Midbrain (tissue), 1 donor: Measurements from ENCODE around the gene RCC2.
A peak's percentile ranks its signal among the peaks of the same experiment; 100 is the strongest.
"Not testable (repeated sequence)": the region's sequence is repeated elsewhere in the genome, so short reads cannot be mapped to it uniquely, and the experiment has no call there.

Source experiments
- DNase-seq: peaks from one replicate; lab custom pipeline; 2025; lab: John Stamatoyannopoulos, UW

Gene RCC2

GRCh38 chr1:17439250-17440073 is at the start of gene RCC2:
Gene RCC2 (minus strand): TSS chr1:17439677. CDS start chr1:17438514, 1,163 bp downstream.
- peak; percentile 82 for DNase-seq

DNA sequence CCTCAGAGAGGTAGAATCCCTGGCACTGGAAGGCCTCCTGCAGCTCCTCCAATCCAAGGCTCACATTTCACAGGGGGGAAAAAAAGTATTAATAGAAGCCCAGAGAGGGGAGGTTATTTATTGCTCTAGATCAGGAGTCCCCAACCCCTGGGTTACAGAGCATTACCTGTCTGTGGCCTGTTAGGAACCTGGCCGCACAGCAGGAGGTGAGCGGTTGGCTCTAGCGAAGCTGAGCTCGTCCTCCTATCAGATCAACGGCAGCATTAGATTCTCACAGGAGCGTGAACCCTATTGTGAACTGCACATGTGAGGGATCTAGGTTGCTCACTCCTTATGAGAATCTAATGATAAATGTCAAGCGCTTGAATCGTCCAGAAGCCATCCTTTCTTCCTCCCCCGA is 46.8 kb upstream of the RCC2 start:
- no peak for DNase-seq

- no peak for DNase-seq
These were observed 45.8 kb upstream of the RCC2 start for GRCh38 chr1:17485281-17485680.

DNA sequence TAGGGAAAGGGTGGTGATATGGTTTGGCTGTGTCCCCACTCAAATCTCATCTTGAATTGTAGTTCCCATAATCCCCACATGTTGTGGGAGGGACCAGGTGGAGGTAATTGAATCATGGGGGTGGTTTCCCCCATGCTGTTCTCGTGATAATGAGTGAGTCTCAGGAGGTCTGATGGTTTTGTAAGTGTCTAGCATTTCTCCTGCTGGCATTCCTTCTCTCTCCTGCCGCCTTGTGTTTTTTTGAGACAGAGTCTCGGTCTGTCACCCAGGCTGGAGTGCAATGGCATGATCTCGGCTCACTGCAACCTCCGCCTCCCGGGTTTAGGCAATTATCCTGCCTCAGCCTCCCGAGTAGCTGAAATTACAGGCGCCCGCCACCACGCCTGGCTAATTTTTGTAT is 42.5 kb upstream of the RCC2 start:
- not testable (repeated sequence) for DNase-seq

DNA sequence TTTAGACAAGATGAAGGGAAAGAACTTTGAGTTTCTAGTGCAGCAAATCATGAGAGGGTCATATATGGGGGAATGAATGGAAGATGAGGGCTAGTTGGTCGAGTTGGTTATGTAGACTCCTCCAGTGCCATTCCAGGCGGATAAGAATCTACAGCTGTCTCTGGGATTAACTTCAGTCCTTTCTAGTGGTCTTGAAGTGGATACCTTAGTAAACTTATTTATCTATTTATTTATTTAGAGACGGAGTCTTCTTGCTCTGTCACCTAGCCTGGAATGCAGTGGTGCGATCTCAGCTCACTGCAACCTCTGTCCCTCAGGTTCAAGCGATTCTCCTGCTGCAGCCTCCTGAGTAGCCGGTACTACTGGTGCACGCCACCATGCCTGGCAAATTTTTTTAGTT is 41.4 kb upstream of the RCC2 start:
- DNase-seq, result no peak

GRCh38 chr1:17475752-17476151 is 36.3 kb upstream of the RCC2 start:
- no peak for DNase-seq

DNA sequence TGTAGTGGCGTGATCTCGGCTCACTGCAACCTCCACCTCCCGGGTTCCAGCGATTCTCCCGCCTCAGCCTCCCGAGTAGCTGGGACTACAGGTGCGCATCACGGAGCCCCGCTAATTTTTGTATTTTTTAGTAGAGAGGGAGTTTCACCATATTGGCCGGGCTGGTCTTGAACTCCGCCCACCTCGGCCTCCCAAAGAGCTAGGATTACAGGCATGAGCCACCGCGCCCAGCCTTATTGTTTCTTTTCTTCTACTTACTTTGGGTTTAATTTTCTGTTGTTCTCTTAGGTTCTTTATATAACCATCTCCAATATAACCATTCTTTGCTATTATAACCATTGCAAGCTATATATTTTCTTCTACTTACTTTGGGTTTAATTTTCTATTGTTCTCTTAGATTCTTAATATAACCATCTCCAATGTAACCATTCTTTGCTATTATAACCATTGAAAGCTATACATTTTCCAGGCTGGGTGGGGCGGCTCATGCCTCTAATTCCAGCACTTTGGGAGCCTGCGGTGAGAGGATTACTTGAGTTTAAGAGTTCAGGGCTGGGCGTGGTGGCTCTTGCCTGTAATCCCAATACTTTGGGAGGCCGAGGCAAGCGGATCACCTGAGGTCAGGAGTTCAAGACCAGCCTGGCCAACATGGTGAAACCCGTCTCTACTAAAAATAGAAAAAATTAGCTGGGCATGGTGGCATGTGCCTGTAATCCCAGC is 35.5 kb upstream of the RCC2 start:
- not testable (repeated sequence) for DNase-seq

DNA sequence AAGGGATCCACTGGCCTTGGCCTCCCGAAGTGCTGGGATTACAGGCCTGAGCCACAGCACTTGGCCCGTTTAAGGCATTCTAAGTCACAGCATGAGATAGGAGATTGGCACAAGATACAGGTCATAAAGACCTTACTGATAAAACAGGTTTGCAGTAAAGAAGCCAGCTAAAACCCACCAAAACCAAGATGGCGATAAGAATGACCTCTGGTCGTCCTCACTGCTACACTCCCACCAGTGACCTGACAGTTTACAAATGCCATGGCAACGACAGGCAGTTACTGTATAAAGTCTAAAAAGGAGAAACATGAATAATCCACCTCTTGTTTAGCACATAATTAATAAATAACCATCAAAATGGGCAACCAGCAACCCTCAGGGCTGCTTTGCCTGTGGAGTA is 33.3 kb upstream of the RCC2 start:
- DNase-seq, result no peak

GRCh38 chr1:17471393-17471792 is 31.9 kb upstream of the RCC2 start:
- no peak for DNase-seq

DNA sequence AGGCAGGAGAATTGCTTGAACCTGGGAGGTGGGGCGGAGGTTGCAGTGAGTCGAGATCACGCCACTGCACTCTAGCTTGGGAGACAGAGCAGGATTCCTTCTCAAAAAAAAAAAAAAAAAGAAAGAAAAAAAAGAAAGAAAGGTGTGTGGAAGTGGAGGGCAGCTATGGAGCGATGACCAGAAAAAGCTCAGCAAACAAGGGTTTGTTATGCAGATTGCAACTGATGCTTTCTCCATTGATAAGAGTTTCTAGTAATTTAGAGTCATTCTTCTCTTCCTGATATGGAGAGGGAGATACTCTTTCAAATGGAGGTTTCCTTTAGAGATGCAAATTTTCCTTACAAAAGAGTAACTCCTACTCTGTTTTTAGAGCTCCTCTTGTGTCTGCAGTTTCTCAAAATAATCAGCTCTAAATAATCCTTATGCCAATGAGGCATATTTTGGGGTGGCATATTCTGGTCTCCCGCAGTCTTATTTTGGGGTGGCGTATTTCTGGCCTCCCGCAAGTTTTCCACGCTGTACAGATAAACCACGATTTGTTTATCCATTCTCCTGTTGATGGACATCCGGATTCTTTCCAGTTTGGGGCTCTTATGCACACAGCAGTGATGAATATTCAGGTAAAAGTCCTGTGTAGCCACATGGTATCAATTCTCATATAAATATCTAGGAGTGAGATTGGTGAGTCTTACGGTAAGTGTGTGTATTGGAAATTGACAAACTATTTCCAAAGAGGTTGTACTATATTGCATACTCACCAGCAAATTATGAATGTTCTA is 30.7 kb upstream of the RCC2 start:
- no peak for DNase-seq

GRCh38 chr1:17468357-17469265 is 29.1 kb upstream of the RCC2 start:
- not testable (repeated sequence) for DNase-seq

- DNase-seq, result no peak
These were observed 26.9 kb upstream of the RCC2 start for GRCh38 chr1:17466359-17466758.

DNA sequence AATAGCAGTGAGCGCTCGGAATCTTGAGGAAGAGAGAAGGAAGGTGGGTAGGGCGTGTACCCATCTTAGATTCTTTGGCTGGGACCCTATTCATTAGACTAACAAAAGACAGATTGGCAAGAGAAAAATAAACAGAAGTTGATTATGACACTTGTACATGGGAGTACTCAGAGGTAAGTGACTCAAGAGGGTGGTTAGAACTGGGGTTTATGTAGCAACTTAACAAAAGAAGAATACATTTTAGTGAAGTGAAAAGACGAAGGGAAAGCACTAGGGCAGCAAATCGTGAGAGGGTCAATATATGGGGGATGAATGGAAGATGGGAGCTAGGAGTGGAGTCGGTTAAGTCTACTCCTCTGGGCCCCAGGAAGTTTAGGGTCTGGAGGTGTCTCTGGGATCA is 25.8 kb upstream of the RCC2 start:
- no peak for DNase-seq

GRCh38 chr1:17463991-17464390 is 24.5 kb upstream of the RCC2 start:
- DNase-seq, result no peak

GRCh38 chr1:17462669-17463068 is 23.2 kb upstream of the RCC2 start:
- no peak for DNase-seq

- no peak for DNase-seq
These were observed 20.7 kb upstream of the RCC2 start for GRCh38 chr1:17460219-17460618.

- DNase-seq, result no peak
These were observed 19.3 kb upstream of the RCC2 start for GRCh38 chr1:17458794-17459193.

GRCh38 chr1:17452686-17453085 is 13.2 kb upstream of the RCC2 start:
- no peak for DNase-seq

GRCh38 chr1:17452203-17452602 is 12.7 kb upstream of the RCC2 start:
- DNase-seq, result not testable (repeated sequence)

GRCh38 chr1:17451731-17452130 is 12.3 kb upstream of the RCC2 start:
- DNase-seq, result no peak

GRCh38 chr1:17447501-17447992 is 8.1 kb upstream of the RCC2 start:
- no peak for DNase-seq
